Breast epithelium (tissue), 3 donors: ENCODE measurements around the gene CD99.

ENCODE experiments used
- POLR2A ChIP-seq: fragments of 450-650 bp; IDR thresholded peaks from one replicate; pipeline ENCODE4 v1.6.1; 2016; ENCODE audit warnings: antibody characterized with exemption, mild to moderate bottlenecking, moderate library complexity
- POLR2AphosphoS5 ChIP-seq, 3 donors: sonication (generic); formaldehyde crosslinking; IDR thresholded peaks; one replicate each; pipeline ENCODE4 v1.6.1; 2017; ENCODE audit warnings: antibody characterized with exemption in 3 of 3
- TF ChIP-seq, protein P1 (sequence below), 3 donors: fragments of 450-650 bp; IDR thresholded peaks; one replicate each; pipeline ENCODE4 v1.5.1; 2016 to 2017; ENCODE audit warnings: antibody characterized with exemption in 3 of 3, mild to moderate bottlenecking in 3 of 3, moderate library complexity in 3 of 3

DNA sequence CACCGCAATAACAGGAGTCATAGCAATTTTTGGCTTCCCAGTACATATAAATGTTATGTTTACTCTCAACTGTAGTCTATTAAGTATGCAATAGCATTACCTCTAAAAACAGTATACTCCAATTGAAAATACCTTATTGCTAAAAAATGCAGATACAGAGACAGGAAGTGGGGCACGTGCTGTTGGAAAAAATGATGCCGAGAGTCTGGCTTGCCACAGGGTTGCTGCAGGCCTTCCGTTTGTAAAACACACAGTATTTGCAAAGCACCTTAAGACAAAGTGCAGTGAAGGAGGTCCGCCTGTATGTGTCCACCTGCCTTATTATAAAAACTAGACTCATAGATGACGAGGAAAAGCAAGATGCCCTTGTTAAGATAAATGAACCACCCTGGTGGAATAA, 23.5 kb downstream of the CD99 start:
- TF ChIP-seq, protein P1, sequence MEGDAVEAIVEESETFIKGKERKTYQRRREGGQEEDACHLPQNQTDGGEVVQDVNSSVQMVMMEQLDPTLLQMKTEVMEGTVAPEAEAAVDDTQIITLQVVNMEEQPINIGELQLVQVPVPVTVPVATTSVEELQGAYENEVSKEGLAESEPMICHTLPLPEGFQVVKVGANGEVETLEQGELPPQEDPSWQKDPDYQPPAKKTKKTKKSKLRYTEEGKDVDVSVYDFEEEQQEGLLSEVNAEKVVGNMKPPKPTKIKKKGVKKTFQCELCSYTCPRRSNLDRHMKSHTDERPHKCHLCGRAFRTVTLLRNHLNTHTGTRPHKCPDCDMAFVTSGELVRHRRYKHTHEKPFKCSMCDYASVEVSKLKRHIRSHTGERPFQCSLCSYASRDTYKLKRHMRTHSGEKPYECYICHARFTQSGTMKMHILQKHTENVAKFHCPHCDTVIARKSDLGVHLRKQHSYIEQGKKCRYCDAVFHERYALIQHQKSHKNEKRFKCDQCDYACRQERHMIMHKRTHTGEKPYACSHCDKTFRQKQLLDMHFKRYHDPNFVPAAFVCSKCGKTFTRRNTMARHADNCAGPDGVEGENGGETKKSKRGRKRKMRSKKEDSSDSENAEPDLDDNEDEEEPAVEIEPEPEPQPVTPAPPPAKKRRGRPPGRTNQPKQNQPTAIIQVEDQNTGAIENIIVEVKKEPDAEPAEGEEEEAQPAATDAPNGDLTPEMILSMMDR (IDR thresholded peaks at IDR 0.05), result no peak
- TF ChIP-seq POLR2A, result no peak
- no peak for TF ChIP-seq POLR2AphosphoS5 (IDR thresholded peaks at IDR 0.05)
